Transverse colon (tissue), 4 donors: ENCODE data around the gene AOPEP. TPM values are rescaled to one million over a fixed set of nuclear protein-coding genes. Genes with fewer than 3 reads are reported as not detected.

Experiments
- DNase-seq: peaks from one replicate; pipeline ENCODE4 v3.0.0-alpha.2; 2019
- H3K27ac ChIP-seq, 4 donors: fragments of 200-600 bp; sonication (generic); 2 replicates each; pipeline ENCODE4 v1.5.1; 2016 to 2018; ENCODE audit warnings: inconsistent platforms in 4 of 4
- H3K27me3 ChIP-seq: fragments of 200-600 bp; sonication (generic); 2 replicates; pipeline ENCODE4 v1.5.1; 2017; ENCODE audit warnings: inconsistent platforms
- H3K36me3 ChIP-seq, 4 donors: fragments of 200-600 bp; sonication (generic); 2 replicates each; pipeline ENCODE4 v1.5.1; 2017 to 2019; ENCODE audit warnings: inconsistent platforms in 4 of 4
- H3K4me1 ChIP-seq, 4 donors: fragments of 200-600 bp; sonication (generic); 2 replicates each; pipeline ENCODE4 v1.5.1; 2017 to 2020; ENCODE audit warnings: inconsistent platforms in 4 of 4
- H3K4me3 ChIP-seq, 4 donors: fragments of 200-600 bp; sonication (generic); 1 replicate in 1 of 4; 2 replicates in 3 of 4; pipeline versions ENCODE4 v1.5.1 to v1.6.1; 2017 to 2019; ENCODE audit warnings: inconsistent platforms in 4 of 4
- H3K9me3 ChIP-seq, 2 donors: fragments of 200-600 bp; sonication (generic); 2 replicates each; pipeline ENCODE4 v1.5.1; 2017 to 2019; ENCODE audit warnings: inconsistent platforms in 2 of 2
- CTCF ChIP-seq, 5 experiments: fragments of 200-600 bp in 3 of 5; fragments of 450-650 bp in 2 of 5; sonication (generic) in 3 of 5; IDR thresholded peaks; 1 replicate in 2 of 5; 2 replicates in 3 of 5; pipeline ENCODE4 v1.5.1; 2016 to 2017; ENCODE audit warnings: antibody characterized with exemption in 5 of 5, inconsistent platforms in 3 of 5, mild to moderate bottlenecking in 2 of 5, moderate library complexity in 1 of 5
- EP300 ChIP-seq: sonication (generic); formaldehyde crosslinking; IDR thresholded peaks from one replicate; pipeline ENCODE4 v1.6.1; 2017; ENCODE audit warnings: antibody characterized with exemption, low read depth
- POLR2A ChIP-seq: fragments of 450-650 bp; IDR thresholded peaks from one replicate; pipeline ENCODE4 v1.6.1; 2016; ENCODE audit warnings: antibody characterized with exemption, mild to moderate bottlenecking, moderate library complexity
- POLR2AphosphoS5 ChIP-seq, 3 donors: sonication (generic); formaldehyde crosslinking; IDR thresholded peaks; one replicate each; pipeline ENCODE4 v1.6.1; 2016; ENCODE audit warnings: antibody characterized with exemption in 3 of 3
- WGBS, 2 donors: methylation state at CpG; one replicate each; pipeline ENCODE4 v1.1.5; 2018; ENCODE audit warnings: low coverage in 1 of 2; 5-methylcytosine and 5-hydroxymethylcytosine counted together
- in situ Hi-C, 4 donors: fragments of 200-750 bp; cut with MboI; loops; one replicate each; pipeline versions ENCODE4 v1.15.0 to v1.15.1; 2017; ENCODE audit warnings: low sequenced_read_pairs in 3 of 4, low pct_ligation_motif_present in 1 of 4, low pct_unique_long_range_greater_than_20kb in 1 of 4
- intact Hi-C: fragments of 100-400 bp; cut with DNase I; formaldehyde crosslinking; loops from one replicate; pipeline ENCODE4 v1.15.1; 2023; ENCODE audit warnings: low total_unique reads
- total RNA-seq, 4 donors: library from RNA; depleted of rRNA; stranded (reverse); fragments of >200 nt; gene quantifications; one replicate each; pipeline ENCODE4 v1.1.0, GENCODE V29; 2016

AOPEP gene
- total RNA-seq, 4 donors from 2014 or later, result 53.0 to 129 (median 92.7) TPM

GRCh38 chr9:94851467-94851866 lies 125.0 kb downstream of the AOPEP start:
- Histone ChIP-seq H3K4me1 (peaks cover 0 to 7% (median 3%) of the 10 kb centered on the region in 4 donors), H3K4me3 (no peak overlapping the region), H3K27me3 (no peaks in the 10 kb centered on the region), H3K36me3 (no peaks in the 10 kb centered on the region), H3K27ac (no peak overlapping the region), H3K9me3 (no peaks in the 10 kb centered on the region)
- in situ Hi-C loops, result no loop called here
- intact Hi-C loops, result no loop called here
- DNase-seq, result no peak
- TF ChIP-seq POLR2AphosphoS5 (IDR thresholded peaks at IDR 0.05) (no peak), EP300 (no peak), CTCF (IDR thresholded peaks at IDR 0.05) (no peak), POLR2A (no peak)
- WGBS, 2 donors, result 92 to 97% methylated on average over 2 to 4 of the region's 4 CpGs

- Histone ChIP-seq H3K4me3 (no peak overlapping the region), H3K27ac (no peak overlapping the region), H3K27me3 (no peaks in the 10 kb centered on the region), H3K9me3 (no peaks in the 10 kb centered on the region), H3K4me1 (peaks cover 0 to 7% (median 3%) of the 10 kb centered on the region in 4 donors), H3K36me3 (no peaks in the 10 kb centered on the region)
- intact Hi-C loops (no loop called here), in situ Hi-C loops (no loop called here)
- DNase-seq, result no peak
- WGBS, 2 donors, result 98% methylated on average over 5 of the region's 5 CpGs; no CpG with 5 or more reads in 1 of the 2 donors
- TF ChIP-seq POLR2A (no peak), CTCF (IDR thresholded peaks at IDR 0.05) (no peak), POLR2AphosphoS5 (IDR thresholded peaks at IDR 0.05) (no peak), EP300 (no peak)
These were observed 125.4 kb downstream of the AOPEP start for GRCh38 chr9:94851892-94852291.

- in situ Hi-C loops, result no loop called here
- no peak for TF ChIP-seq EP300
- no peak for TF ChIP-seq CTCF (IDR thresholded peaks at IDR 0.05)
- TF ChIP-seq POLR2AphosphoS5 (IDR thresholded peaks at IDR 0.05), result no peak
- no peak for TF ChIP-seq POLR2A
- Histone ChIP-seq H3K4me3 (no peak overlapping the region), H3K27ac (no peak overlapping the region), H3K36me3 (no peaks in the 10 kb centered on the region), H3K27me3 (no peaks in the 10 kb centered on the region), H3K4me1 (peaks cover 0 to 7% (median 3%) of the 10 kb centered on the region in 4 donors), H3K9me3 (no peaks in the 10 kb centered on the region)
- DNase-seq, result no peak
- WGBS, 2 donors, result 96 to 97% methylated on average over 3 to 4 of the region's 4 CpGs
- intact Hi-C loops, result no loop called here
These were observed 125.9 kb downstream of the AOPEP start for GRCh38 chr9:94852373-94852772.

GRCh38 chr9:94853887-94854286 lies 127.4 kb downstream of the AOPEP start:
- no peaks in the 10 kb centered on the region for H3K9me3 ChIP-seq
- no peak for DNase-seq
- 53 to 84% methylated on average over 3 of the region's 3 CpGs for WGBS, 2 donors
- no peak overlapping the region for H3K4me3 ChIP-seq
- TF ChIP-seq POLR2AphosphoS5 (IDR thresholded peaks at IDR 0.05) (no peak), EP300 (no peak), CTCF (IDR thresholded peaks at IDR 0.05) (no peak), POLR2A (no peak)
- in situ Hi-C loops (no loop called here), intact Hi-C loops (no loop called here)
- H3K36me3 ChIP-seq, result no peaks in the 10 kb centered on the region
- peaks cover 0 to 7% (median 3%) of the 10 kb centered on the region in 4 donors for H3K4me1 ChIP-seq
- no peaks in the 10 kb centered on the region for H3K27me3 ChIP-seq
- H3K27ac ChIP-seq, result no peak overlapping the region
